Tibial nerve (tissue), 4 donors: ENCODE results near the gene ISG15. TPM values are rescaled to one million over a fixed set of nuclear protein-coding genes. Genes with fewer than 3 reads are reported as not detected.

ENCODE experiments used
- DNase-seq, 2 donors: peaks; one replicate each; pipeline ENCODE4 v3.0.0-alpha.2; 2019; ENCODE audit warnings: low spot score in 2 of 2
- H3K27ac ChIP-seq, 4 donors: fragments of 200-600 bp; sonication (generic) in 3 of 4; one replicate each; pipeline ENCODE4 v1.5.1; 2017 to 2019; ENCODE audit warnings: mild to moderate bottlenecking in 1 of 4
- H3K27me3 ChIP-seq, 2 donors: fragments of 200-600 bp; sonication (generic) in 1 of 2; one replicate each; pipeline versions ENCODE4 v1.5.1 to v1.6.0; 2017 to 2019
- H3K36me3 ChIP-seq, 3 donors: fragments of 200-600 bp; sonication (generic); one replicate each; pipeline ENCODE4 v1.5.1; 2018 to 2019
- H3K4me1 ChIP-seq, 4 donors: fragments of 200-600 bp; sonication (generic) in 3 of 4; one replicate each; pipeline ENCODE4 v1.5.1; 2017 to 2019
- H3K4me3 ChIP-seq, 4 donors: fragments of 200-600 bp; sonication (generic) in 3 of 4; one replicate each; pipeline ENCODE4 v1.5.1; 2017 to 2019; ENCODE audit warnings: mild to moderate bottlenecking in 1 of 4, moderate library complexity in 1 of 4
- H3K9me3 ChIP-seq, 4 donors: fragments of 200-600 bp; sonication (generic) in 3 of 4; one replicate each; pipeline ENCODE4 v1.5.1; 2017 to 2019
- EP300 ChIP-seq, 2 donors: sonication (generic); formaldehyde crosslinking; IDR thresholded peaks; one replicate each; pipeline ENCODE4 v1.6.1; 2017; ENCODE audit warnings: antibody characterized with exemption in 2 of 2, mild to moderate bottlenecking in 1 of 2
- POLR2A ChIP-seq, 2 donors: fragments of 450-650 bp; IDR thresholded peaks; one replicate each; pipeline ENCODE4 v1.6.1; 2017; ENCODE audit warnings: antibody characterized with exemption in 2 of 2, mild to moderate bottlenecking in 2 of 2, moderate library complexity in 2 of 2
- WGBS, 2 donors: methylation state at CpG; one replicate each; pipeline ENCODE4 v1.1.5; 2018; 5-methylcytosine and 5-hydroxymethylcytosine counted together
- total RNA-seq, 4 donors: library from RNA; depleted of rRNA; stranded (reverse); fragments of >200 nt; gene quantifications; one replicate each; pipeline ENCODE4 v1.1.0, GENCODE V29; 2016
- TF ChIP-seq, protein P1 (sequence below), 5 experiments: fragments of 200-600 bp in 3 of 5; fragments of 450-650 bp in 2 of 5; sonication (generic) in 3 of 5; IDR thresholded peaks; one replicate each; pipeline ENCODE4 v1.5.1; 2016 to 2019; ENCODE audit warnings: antibody characterized with exemption in 5 of 5, mild to moderate bottlenecking in 3 of 5, moderate library complexity in 2 of 5

ISG15 gene
- total RNA-seq, 4 donors from 2014 or later = 29.1 to 65.4 (median 48.7) TPM

DNA sequence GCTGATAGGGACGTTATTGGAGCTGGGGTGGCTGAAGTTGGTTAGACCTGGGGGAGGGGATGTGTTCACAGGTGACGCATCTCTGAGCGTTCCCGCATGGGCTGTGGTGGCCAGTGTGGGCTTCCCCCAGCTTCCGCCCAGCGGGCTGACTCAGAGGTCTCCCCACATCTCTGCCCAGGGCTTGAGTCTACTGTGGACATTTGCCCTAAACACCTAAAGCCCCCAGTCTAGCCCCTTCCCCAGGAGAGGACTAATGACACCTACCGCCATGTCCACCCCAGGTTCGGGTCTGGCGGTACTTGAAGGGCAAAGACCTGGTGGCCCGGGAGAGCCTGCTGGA is 8.6 kb downstream of the ISG15 start:
- no peaks in the 10 kb centered on the region for H3K36me3 ChIP-seq
- TF ChIP-seq, protein P1, sequence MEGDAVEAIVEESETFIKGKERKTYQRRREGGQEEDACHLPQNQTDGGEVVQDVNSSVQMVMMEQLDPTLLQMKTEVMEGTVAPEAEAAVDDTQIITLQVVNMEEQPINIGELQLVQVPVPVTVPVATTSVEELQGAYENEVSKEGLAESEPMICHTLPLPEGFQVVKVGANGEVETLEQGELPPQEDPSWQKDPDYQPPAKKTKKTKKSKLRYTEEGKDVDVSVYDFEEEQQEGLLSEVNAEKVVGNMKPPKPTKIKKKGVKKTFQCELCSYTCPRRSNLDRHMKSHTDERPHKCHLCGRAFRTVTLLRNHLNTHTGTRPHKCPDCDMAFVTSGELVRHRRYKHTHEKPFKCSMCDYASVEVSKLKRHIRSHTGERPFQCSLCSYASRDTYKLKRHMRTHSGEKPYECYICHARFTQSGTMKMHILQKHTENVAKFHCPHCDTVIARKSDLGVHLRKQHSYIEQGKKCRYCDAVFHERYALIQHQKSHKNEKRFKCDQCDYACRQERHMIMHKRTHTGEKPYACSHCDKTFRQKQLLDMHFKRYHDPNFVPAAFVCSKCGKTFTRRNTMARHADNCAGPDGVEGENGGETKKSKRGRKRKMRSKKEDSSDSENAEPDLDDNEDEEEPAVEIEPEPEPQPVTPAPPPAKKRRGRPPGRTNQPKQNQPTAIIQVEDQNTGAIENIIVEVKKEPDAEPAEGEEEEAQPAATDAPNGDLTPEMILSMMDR (IDR thresholded peaks at IDR 0.05) = no peak
- TF ChIP-seq POLR2A (IDR thresholded peaks at IDR 0.05) = no peak
- no peak for TF ChIP-seq EP300 (IDR thresholded peaks at IDR 0.05)
- 86 to 94% methylated on average over 5 to 10 of the region's 10 CpGs for WGBS, 2 donors
- H3K9me3 ChIP-seq = no peaks in the 10 kb centered on the region
- H3K27ac ChIP-seq = no peak overlapping the region
- H3K27me3 ChIP-seq = no peaks in the 10 kb centered on the region
- no peak for DNase-seq
- H3K4me1 ChIP-seq = peaks cover 0 to 53% (median 18%) of the 10 kb centered on the region in 4 donors
- H3K4me3 ChIP-seq = no peak overlapping the region

- H3K36me3 ChIP-seq = no peaks in the 10 kb centered on the region
- peaks cover 0 to 53% (median 18%) of the 10 kb centered on the region in 4 donors for H3K4me1 ChIP-seq
- no peaks in the 10 kb centered on the region for H3K27me3 ChIP-seq
- no peak overlapping the region for H3K27ac ChIP-seq
- H3K4me3 ChIP-seq = no peak overlapping the region
- TF ChIP-seq EP300 (IDR thresholded peaks at IDR 0.05) (no peak), POLR2A (IDR thresholded peaks at IDR 0.05) (no peak)
- TF ChIP-seq, protein P1 (IDR thresholded peaks at IDR 0.05) = no peak
- no peaks in the 10 kb centered on the region for H3K9me3 ChIP-seq
- no peak for DNase-seq
- WGBS, 2 donors = 87 to 92% methylated on average over 27 of the region's 27 CpGs
Observed at GRCh38 chr1:1022302-1023009, 9.2 kb downstream of the ISG15 start.

DNA sequence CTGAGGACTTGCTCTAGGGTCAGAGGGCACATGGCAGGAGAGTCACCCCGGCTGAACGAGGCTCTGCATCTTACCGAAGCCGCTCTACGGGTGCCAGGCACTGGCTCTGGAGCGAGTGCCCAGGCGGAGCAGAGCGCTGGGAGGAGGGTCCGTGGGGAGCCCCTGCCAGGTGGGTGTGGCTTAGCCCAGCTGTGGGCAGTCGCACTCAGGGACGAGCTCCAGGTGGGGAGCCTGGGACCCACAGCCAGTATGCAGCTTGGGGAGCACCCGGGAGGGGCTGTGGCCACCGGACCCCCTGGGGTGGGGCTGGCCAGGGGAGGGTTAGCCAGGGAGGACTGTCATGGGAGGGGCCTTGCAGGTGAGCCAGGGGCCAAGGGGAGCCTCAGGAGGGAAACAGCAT is 10.4 kb downstream of the ISG15 start:
- DNase-seq = no peak
- no peak for TF ChIP-seq EP300 (IDR thresholded peaks at IDR 0.05)
- TF ChIP-seq, protein P1 (IDR thresholded peaks at IDR 0.05) = no peak
- no peak for TF ChIP-seq POLR2A (IDR thresholded peaks at IDR 0.05)
- Histone ChIP-seq H3K27me3 (no peaks in the 10 kb centered on the region), H3K36me3 (no peaks in the 10 kb centered on the region), H3K27ac (no peak overlapping the region), H3K4me1 (peaks cover 0 to 50% (median 18%) of the 10 kb centered on the region in 4 donors), H3K9me3 (no peaks in the 10 kb centered on the region), H3K4me3 (no peak overlapping the region)
- WGBS, 2 donors = 68 to 70% methylated on average over 12 to 13 of the region's 13 CpGs

- no peaks in the 10 kb centered on the region for H3K36me3 ChIP-seq
- no peak for DNase-seq
- H3K9me3 ChIP-seq = no peaks in the 10 kb centered on the region
- peak overlapping the region in 1 of 4 donors; percentile 52 for H3K27ac ChIP-seq
- TF ChIP-seq, protein P1 (IDR thresholded peaks at IDR 0.05) = no peak
- H3K27me3 ChIP-seq = no peaks in the 10 kb centered on the region
- no peak overlapping the region for H3K4me3 ChIP-seq
- peaks cover 0 to 45% (median 18%) of the 10 kb centered on the region in 4 donors for H3K4me1 ChIP-seq
- WGBS, 2 donors = 89 to 95% methylated on average over 7 to 9 of the region's 9 CpGs
Observed at GRCh38 chr1:1024149-1024770, 11.0 kb downstream of the ISG15 start.
